HCT116 (cell line): Measurements from ENCODE around the gene ZNF91. TPM values are rescaled to one million over a fixed set of nuclear protein-coding genes. Genes with fewer than 3 reads are reported as not detected.
A peak's percentile ranks its signal among the peaks of the same experiment; 100 is the strongest.

ENCODE experiments used
- ATAC-seq: fragments of 200-7000 bp; cut with Tn5 transposase; 2 replicates; pipeline ENCODE4 v1.9.1; 2020; ENCODE audit warnings: mild to moderate bottlenecking, moderate library complexity
- BruUV-seq: library from RNA; stranded (reverse); fragments of 400-500 nt; replicated peaks from 2 replicates; lab custom pipeline; 2021; lab: Mats Ljungman, UMichigan
- CTCF ChIA-PET: fragments of 300-600 bp; sonication (Branson Sonifier 250); formaldehyde crosslinking; loops from one replicate; lab custom pipeline; 2021; ENCODE audit warnings: antibody characterized with exemption; lab: Charles Lee
- POLR2A ChIA-PET: fragments of 300-600, 350-600 bp; sonication (Branson Sonifier 250); formaldehyde crosslinking; loops from one replicate; lab custom pipeline; 2021; ENCODE audit warnings: antibody characterized with exemption; lab: Charles Lee
- RAD21 ChIA-PET, 2 experiments: fragments of 300-600 bp; sonication (Branson Sonifier 250); formaldehyde crosslinking; loops; one replicate each; lab custom pipeline; 2023; ENCODE audit warnings: low total read pairs in 2 of 2; ENCODE audit not compliant: uncharacterized antibody in 2 of 2, unreplicated experiment in 2 of 2, low non-redundant PET in 1 of 2; lab: Charles Lee
- DNase-seq: peaks from one replicate; pipeline ENCODE4 v3.0.0-alpha.2; 2010; ENCODE audit warnings: low read depth, low spot score
- H2AFZ ChIP-seq: fragments of 200-600 bp; shearing (Covaris generic), sonication (generic); 2 replicates; pipeline ENCODE4 v1.6.1; 2017; ENCODE audit warnings: low read depth, mixed run types, mixed read lengths, antibody characterized with exemption, low read length; ENCODE audit not compliant: poor library complexity, severe bottlenecking
- H3K27ac ChIP-seq: 2 replicates; pipeline ENCODE4 v1.5.1; 2012; ENCODE audit warnings: low read depth, low read length
- H3K27me3 ChIP-seq: fragments of 200-600 bp; sonication (generic); 2 replicates; pipeline ENCODE4 v1.6.1; 2016; ENCODE audit warnings: mixed run types, low read length, mixed read lengths; ENCODE audit not compliant: insufficient read depth
- H3K36me3 ChIP-seq, 2 experiments: fragments of 200-500 bp in 1 of 2; fragments of 200-600 bp in 1 of 2; sonication (Bioruptor generic) in 1 of 2; sonication (generic) in 1 of 2; 2 replicates each; pipeline versions ENCODE4 v1.5.1 to v1.6.1; 2014 to 2016; ENCODE audit warnings: low read length in 2 of 2, inconsistent platforms in 1 of 2, mixed read lengths in 1 of 2, mixed run types in 1 of 2; ENCODE audit not compliant: insufficient read depth in 2 of 2, control insufficient read depth in 1 of 2
- H3K4me1 ChIP-seq, 2 experiments: fragments of 200-600 bp in 1 of 2; sonication (generic) in 1 of 2; 2 replicates each; pipeline versions ENCODE4 v1.5.1 to v1.6.1; 2012 to 2017; ENCODE audit warnings: low read length in 2 of 2, inconsistent platforms in 1 of 2, mild to moderate bottlenecking in 1 of 2, mixed read lengths in 1 of 2, mixed run types in 1 of 2, moderate library complexity in 1 of 2; ENCODE audit not compliant: insufficient read depth in 2 of 2, control insufficient read depth in 1 of 2
- H3K4me2 ChIP-seq: fragments of 200-600 bp; sonication (generic); 2 replicates; pipeline ENCODE4 v1.6.1; 2017; ENCODE audit warnings: mixed run types, low read length, mixed read lengths
- H3K4me3 ChIP-seq, 2 experiments: fragments of 200-600 bp in 1 of 2; sonication (generic) in 1 of 2; replicated peaks in 1 of 2; 2 replicates each; pipeline ENCODE4 v1.5.1; 2011 to 2016; ENCODE audit warnings: low read length in 2 of 2, control low read depth in 1 of 2, low read depth in 1 of 2, mild to moderate bottlenecking in 1 of 2, mixed read lengths in 1 of 2, mixed run types in 1 of 2
- H3K79me2 ChIP-seq: fragments of 200-600 bp; sonication (generic); 2 replicates; pipeline ENCODE4 v1.6.1; 2017; ENCODE audit warnings: mild to moderate bottlenecking, mixed run types, low read length, moderate library complexity, mixed read lengths; ENCODE audit not compliant: insufficient read depth
- H3K9ac ChIP-seq: fragments of 200-600 bp; sonication (generic); 2 replicates; pipeline ENCODE4 v1.6.1; 2016; ENCODE audit warnings: low read length, mixed read lengths
- H3K9me2 ChIP-seq: fragments of 200-600 bp; sonication (generic), shearing (Covaris generic); 2 replicates; pipeline ENCODE4 v1.6.1; 2017; ENCODE audit warnings: mixed run types, mild to moderate bottlenecking, moderate library complexity; ENCODE audit not compliant: insufficient read depth
- H3K9me3 ChIP-seq, 2 experiments: fragments of 200-500 bp in 1 of 2; fragments of 200-600 bp in 1 of 2; sonication (Bioruptor generic) in 1 of 2; sonication (generic) in 1 of 2; 2 replicates each; pipeline ENCODE4 v1.6.1; 2014 to 2017; ENCODE audit warnings: low read length in 2 of 2, mixed read lengths in 2 of 2, inconsistent platforms in 1 of 2, low read depth in 1 of 2, mild to moderate bottlenecking in 1 of 2, mixed run types in 1 of 2, moderate library complexity in 1 of 2; ENCODE audit not compliant: control insufficient read depth in 1 of 2, insufficient read depth in 1 of 2
- H4K20me1 ChIP-seq: fragments of 200-600 bp; sonication (generic), shearing (Covaris generic); 2 replicates; pipeline ENCODE4 v1.6.1; 2017; ENCODE audit warnings: mixed run types, mild to moderate bottlenecking, moderate library complexity; ENCODE audit not compliant: insufficient read depth
- CEBPB ChIP-seq: IDR thresholded peaks from 2 replicates; pipeline ENCODE4 v1.6.1; 2012; ENCODE audit warnings: low read depth
- CTCF ChIP-seq, 3 experiments: fragments of 200-600 bp in 1 of 3; sonication (generic) in 1 of 3; IDR thresholded peaks in 2 of 3; conservative IDR thresholded peaks in 1 of 3; 2 replicates each; pipeline ENCODE4 v1.5.1; 2012 to 2017; ENCODE audit warnings: low read depth in 2 of 3, low read length in 2 of 3, antibody characterized with exemption in 1 of 3, borderline replicate concordance in 1 of 3, control low read depth in 1 of 3, mild to moderate bottlenecking in 1 of 3, mixed read lengths in 1 of 3, mixed run types in 1 of 3, moderate library complexity in 1 of 3; ENCODE audit not compliant: insufficient read depth in 1 of 3
- FOSL1 ChIP-seq: IDR thresholded peaks from 2 replicates; pipeline ENCODE4 v1.6.1; 2012; ENCODE audit warnings: low read depth
- SP1 ChIP-seq: IDR thresholded peaks from 2 replicates; pipeline ENCODE4 v1.6.1; 2012; ENCODE audit warnings: low read depth
- YY1 ChIP-seq: IDR thresholded peaks from 2 replicates; pipeline ENCODE4 v1.6.1; 2011; ENCODE audit warnings: low read length, low read depth, moderate library complexity, mild to moderate bottlenecking; ENCODE audit not compliant: insufficient replicate concordance; ENCODE audit errors: extremely low read depth
- ZNF274 ChIP-seq: fragments of 200-500 bp; sonication (Bioruptor generic); IDR thresholded peaks from 2 replicates; pipeline ENCODE4 v1.6.1; 2014; ENCODE audit warnings: mild to moderate bottlenecking, low read depth, low read length, inconsistent platforms
- intact Hi-C: fragments of 100-400 bp; cut with micrococcal nuclease; formaldehyde crosslinking; loops from 2 replicates; pipeline ENCODE4 v1.10.0; 2022
- total RNA-seq: library from RNA; stranded (reverse); gene quantifications from one replicate; pipeline ENCODE4 v1.2.1, GENCODE V29; 2021; ENCODE audit not compliant: unreplicated experiment
- TF ChIP-seq, protein P1 (sequence below): IDR thresholded peaks from 2 replicates; pipeline ENCODE4 v1.6.1; 2011; ENCODE audit warnings: mild to moderate bottlenecking, low read length, moderate library complexity; ENCODE audit not compliant: insufficient replicate concordance; ENCODE audit errors: extremely low read depth

The ZNF91 gene
- total RNA-seq, 1 experiment from 2014 or later = 12.3 TPM

GRCh38 chr19:23440791-23441190 is 45.5 kb upstream of the ZNF91 start (continued):
- TF ChIP-seq, protein P1, sequence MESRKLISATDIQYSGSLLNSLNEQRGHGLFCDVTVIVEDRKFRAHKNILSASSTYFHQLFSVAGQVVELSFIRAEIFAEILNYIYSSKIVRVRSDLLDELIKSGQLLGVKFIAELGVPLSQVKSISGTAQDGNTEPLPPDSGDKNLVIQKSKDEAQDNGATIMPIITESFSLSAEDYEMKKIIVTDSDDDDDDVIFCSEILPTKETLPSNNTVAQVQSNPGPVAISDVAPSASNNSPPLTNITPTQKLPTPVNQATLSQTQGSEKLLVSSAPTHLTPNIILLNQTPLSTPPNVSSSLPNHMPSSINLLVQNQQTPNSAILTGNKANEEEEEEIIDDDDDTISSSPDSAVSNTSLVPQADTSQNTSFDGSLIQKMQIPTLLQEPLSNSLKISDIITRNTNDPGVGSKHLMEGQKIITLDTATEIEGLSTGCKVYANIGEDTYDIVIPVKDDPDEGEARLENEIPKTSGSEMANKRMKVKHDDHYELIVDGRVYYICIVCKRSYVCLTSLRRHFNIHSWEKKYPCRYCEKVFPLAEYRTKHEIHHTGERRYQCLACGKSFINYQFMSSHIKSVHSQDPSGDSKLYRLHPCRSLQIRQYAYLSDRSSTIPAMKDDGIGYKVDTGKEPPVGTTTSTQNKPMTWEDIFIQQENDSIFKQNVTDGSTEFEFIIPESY = no peak
- TF ChIP-seq ZNF274 = no peak
- TF ChIP-seq FOSL1 = no peak
- TF ChIP-seq YY1 = no peak
- TF ChIP-seq CEBPB = no peak

DNA sequence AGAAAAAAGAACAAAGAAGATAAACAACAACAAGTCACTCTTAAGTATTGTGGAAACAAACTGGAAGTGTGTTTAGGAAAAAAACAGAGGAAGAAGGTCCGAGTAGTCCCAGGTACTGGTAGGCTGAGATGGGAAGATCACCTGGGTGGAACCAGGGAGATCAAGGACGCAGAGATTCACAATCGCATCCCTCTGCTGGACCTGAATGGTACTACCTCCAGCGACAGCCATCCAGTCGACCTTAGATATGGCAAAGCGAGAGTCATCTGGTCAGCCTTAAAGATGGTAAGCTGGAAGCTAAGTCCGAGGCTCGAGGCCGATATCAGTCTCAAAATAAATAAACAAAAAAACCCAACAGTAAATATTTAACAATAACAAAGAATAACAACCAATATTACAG is 44.9 kb upstream of the ZNF91 start:
- DNase-seq = no peak

More for the DNA sequence above, 44.9 kb upstream of the ZNF91 start:
- no TSS peak for BruUV-seq
- Histone ChIP-seq H3K4me1 (no peaks in the 10 kb centered on the region), H3K9ac (no peak overlapping the region), H2AFZ (no peak overlapping the region), H3K27me3 (no peaks in the 10 kb centered on the region), H3K4me3 (no peak overlapping the region), H3K4me2 (no peak overlapping the region), H3K9me2 (no peaks in the 10 kb centered on the region), H4K20me1 (no peaks in the 10 kb centered on the region), H3K27ac (no peak overlapping the region), H3K9me3 (peaks cover 10 to 19% of the 10 kb centered on the region in 2 experiments; a peak in 2 of 4 replicates), H3K36me3 (no peaks in the 10 kb centered on the region), H3K79me2 (no peaks in the 10 kb centered on the region)
- intact Hi-C loops = no loop called here
- TF ChIP-seq SP1 (no peak), CTCF (IDR thresholded peaks at IDR 0.05 in 2 of 3, conservative IDR thresholded peaks at IDR 0.05 in 1 of 3; ENCODE audit: borderline replicate concordance in 1 of 3, insufficient read depth in 1 of 3, low read depth in 2 of 3, low read length in 2 of 3) (peak in 2 of 3 experiments; percentile 19 to 28; a peak in 2 of 6 replicates)
- CTCF ChIA-PET = no interaction called here
- POLR2A ChIA-PET = no interaction called here
- RAD21 ChIA-PET = no interaction called here
- no peak; the same call in 1 of the 2 replicates for ATAC-seq
